Endothelial cell of umbilical vein (primary cell): ENCODE results near the gene MRM2.

Experiments used
- EZH2 ChIP-seq: IDR thresholded peaks from 2 replicates; pipeline ENCODE4 v1.6.1; 2012; ENCODE audit warnings: borderline replicate concordance, low read depth, mild to moderate bottlenecking, moderate library complexity, low read length, inconsistent platforms; ENCODE audit not compliant: severe bottlenecking
- GATA2 ChIP-seq: IDR thresholded peaks from 2 replicates; pipeline ENCODE4 v1.7.0; 2011; ENCODE audit warnings: low read depth, mild to moderate bottlenecking, moderate library complexity, mixed read lengths, low read length; ENCODE audit not compliant: insufficient read length, insufficient read depth
- MAX ChIP-seq: IDR thresholded peaks from 2 replicates; pipeline ENCODE4 v1.6.1; 2011; ENCODE audit not compliant: insufficient read depth, insufficient read length
- MYC ChIP-seq: IDR thresholded peaks from one replicate; pipeline ENCODE4 v1.6.1; 2011; ENCODE audit warnings: mild to moderate bottlenecking, low read depth, low read length
- POLR2A ChIP-seq: IDR thresholded peaks from 2 replicates; pipeline ENCODE4 v1.6.1; 2012; ENCODE audit warnings: low read depth, mild to moderate bottlenecking, control low read depth, low read length
- POLR2AphosphoS5 ChIP-seq: IDR thresholded peaks from 2 replicates; pipeline ENCODE4 v1.6.1; 2012; ENCODE audit warnings: low read depth, mild to moderate bottlenecking, control low read depth, low read length, moderate library complexity; ENCODE audit not compliant: insufficient read depth
- TF ChIP-seq, protein P1 (sequence below), 2 donors: IDR thresholded peaks; 1 replicate in 1 of 2; 2 replicates in 1 of 2; pipeline ENCODE4 v1.5.1; 2011; ENCODE audit warnings: low read length in 2 of 2, mild to moderate bottlenecking in 2 of 2, moderate library complexity in 2 of 2, control low read depth in 1 of 2, inconsistent platforms in 1 of 2, low read depth in 1 of 2; ENCODE audit not compliant: insufficient read depth in 1 of 2; ENCODE audit errors: extremely low read depth in 1 of 2

DNA sequence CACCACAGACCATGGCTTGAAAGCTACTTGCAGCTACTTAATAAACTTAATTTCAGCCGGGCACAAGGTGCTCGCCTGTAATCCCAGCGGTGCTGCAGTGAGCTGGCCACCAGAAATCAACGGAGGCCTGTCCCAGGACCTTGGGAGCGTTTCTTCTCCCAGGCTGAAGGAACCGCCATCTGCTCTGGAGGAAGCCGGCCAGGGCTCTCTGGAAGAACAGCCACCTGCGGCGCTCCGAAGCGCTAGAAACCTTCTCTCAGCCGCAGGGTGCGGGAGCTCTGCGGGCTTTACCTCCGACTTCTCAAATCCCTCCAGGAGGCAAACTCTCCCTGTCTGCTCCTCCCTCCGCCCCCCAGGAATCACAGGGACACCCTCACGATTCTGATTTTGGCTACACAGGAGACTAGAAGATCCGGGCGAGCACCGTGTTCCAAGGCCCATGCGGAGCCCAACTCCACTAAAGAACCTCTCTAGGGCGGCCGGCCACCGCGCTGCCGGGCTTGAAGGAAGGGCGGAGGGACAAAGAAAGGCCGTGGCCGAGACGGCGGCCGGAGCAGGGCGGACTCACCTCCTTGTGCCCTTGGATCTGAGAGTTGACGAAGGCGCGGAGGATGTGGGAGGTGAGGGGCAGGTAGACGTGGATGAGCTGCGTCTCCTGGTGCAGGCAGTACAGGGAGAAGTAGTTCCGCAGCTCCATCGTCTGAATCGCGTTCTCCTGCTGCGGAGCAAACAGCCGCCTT, 14.5 kb upstream of the MRM2 start:
- TF ChIP-seq, protein P1, sequence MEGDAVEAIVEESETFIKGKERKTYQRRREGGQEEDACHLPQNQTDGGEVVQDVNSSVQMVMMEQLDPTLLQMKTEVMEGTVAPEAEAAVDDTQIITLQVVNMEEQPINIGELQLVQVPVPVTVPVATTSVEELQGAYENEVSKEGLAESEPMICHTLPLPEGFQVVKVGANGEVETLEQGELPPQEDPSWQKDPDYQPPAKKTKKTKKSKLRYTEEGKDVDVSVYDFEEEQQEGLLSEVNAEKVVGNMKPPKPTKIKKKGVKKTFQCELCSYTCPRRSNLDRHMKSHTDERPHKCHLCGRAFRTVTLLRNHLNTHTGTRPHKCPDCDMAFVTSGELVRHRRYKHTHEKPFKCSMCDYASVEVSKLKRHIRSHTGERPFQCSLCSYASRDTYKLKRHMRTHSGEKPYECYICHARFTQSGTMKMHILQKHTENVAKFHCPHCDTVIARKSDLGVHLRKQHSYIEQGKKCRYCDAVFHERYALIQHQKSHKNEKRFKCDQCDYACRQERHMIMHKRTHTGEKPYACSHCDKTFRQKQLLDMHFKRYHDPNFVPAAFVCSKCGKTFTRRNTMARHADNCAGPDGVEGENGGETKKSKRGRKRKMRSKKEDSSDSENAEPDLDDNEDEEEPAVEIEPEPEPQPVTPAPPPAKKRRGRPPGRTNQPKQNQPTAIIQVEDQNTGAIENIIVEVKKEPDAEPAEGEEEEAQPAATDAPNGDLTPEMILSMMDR (IDR thresholded peaks at IDR 0.05; ENCODE audit: extremely low read depth in 1 of 2, insufficient read depth in 1 of 2, low read depth in 1 of 2, low read length in 2 of 2), result no peak
- TF ChIP-seq POLR2AphosphoS5 (no peak), POLR2A (no peak), EZH2 (no peak), MAX (no peak), MYC (no peak), GATA2 (no peak)
